GM12891 (cell line): Measurements from ENCODE around the gene MEIKIN.

Source experiments
- POLR2A ChIP-seq: IDR thresholded peaks from 2 replicates; pipeline ENCODE4 v1.6.1; 2011; ENCODE audit warnings: low read depth, low read length, control low read depth
- POLR2AphosphoS5 ChIP-seq: IDR thresholded peaks from 2 replicates; pipeline ENCODE4 v1.6.1; 2011; ENCODE audit warnings: low read depth, low read length, control low read depth
- TAF1 ChIP-seq: IDR thresholded peaks from 2 replicates; pipeline ENCODE4 v1.6.1; 2011; ENCODE audit warnings: low read depth, low read length, control low read depth

DNA sequence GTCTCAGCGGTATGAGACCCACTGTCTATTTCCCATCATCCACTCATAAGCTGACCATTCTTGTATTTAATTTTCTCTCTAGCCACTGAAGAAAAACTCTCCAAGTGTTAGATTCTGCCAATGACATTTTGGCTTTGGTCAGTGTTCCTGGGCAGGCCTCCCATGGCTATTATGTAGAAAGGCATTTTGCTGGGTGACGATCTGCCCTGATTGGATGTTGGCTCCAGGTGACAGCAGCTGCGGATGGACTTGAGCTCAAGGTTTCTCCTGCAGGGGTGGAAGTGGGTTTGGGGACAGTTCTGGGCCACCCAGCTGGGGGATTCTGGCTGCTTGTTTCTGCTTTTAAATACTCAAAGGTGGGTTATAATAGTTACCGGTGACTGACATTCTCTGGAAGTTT, 34.4 kb upstream of the MEIKIN start:
- TF ChIP-seq TAF1, result no peak
- TF ChIP-seq POLR2AphosphoS5, result no peak
- TF ChIP-seq POLR2A, result no peak
